ENCODE results near the gene TUSC2.

DNA sequence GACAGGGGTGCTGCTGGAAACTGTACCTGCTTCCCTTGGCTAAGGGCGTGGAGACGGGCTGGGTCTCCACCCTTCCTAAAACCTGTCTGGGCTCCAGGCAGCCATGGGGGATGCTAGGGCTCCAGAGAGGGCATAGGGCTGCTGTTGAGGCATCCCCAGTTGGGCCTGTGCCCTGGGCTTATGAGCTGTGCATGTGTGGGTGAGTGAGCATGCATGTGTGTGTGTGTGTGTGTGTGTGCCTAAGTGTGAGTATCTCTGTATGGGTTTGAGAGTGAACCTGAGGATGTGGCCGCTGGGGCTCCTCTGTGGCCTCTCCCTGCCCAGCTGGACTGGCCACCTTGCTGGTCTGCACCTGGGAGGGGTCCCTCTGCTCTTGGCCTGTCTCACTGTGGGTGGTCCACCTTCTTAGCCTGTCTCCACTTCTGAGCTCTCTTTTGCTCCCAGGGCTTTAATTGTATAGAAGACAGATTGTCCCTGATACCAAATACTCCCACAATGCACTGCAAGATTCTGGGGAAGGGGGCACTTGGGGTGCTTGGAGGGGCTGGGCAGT, 43.2 kb upstream of the TUSC2 start:
- TF ChIP-seq, protein P1, sequence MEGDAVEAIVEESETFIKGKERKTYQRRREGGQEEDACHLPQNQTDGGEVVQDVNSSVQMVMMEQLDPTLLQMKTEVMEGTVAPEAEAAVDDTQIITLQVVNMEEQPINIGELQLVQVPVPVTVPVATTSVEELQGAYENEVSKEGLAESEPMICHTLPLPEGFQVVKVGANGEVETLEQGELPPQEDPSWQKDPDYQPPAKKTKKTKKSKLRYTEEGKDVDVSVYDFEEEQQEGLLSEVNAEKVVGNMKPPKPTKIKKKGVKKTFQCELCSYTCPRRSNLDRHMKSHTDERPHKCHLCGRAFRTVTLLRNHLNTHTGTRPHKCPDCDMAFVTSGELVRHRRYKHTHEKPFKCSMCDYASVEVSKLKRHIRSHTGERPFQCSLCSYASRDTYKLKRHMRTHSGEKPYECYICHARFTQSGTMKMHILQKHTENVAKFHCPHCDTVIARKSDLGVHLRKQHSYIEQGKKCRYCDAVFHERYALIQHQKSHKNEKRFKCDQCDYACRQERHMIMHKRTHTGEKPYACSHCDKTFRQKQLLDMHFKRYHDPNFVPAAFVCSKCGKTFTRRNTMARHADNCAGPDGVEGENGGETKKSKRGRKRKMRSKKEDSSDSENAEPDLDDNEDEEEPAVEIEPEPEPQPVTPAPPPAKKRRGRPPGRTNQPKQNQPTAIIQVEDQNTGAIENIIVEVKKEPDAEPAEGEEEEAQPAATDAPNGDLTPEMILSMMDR (IDR thresholded peaks at IDR 0.05; ENCODE audit: insufficient read depth, low read length, poor library complexity, severe bottlenecking): no peak
- TF ChIP-seq EZH2phosphoT487 (conservative IDR thresholded peaks at IDR 0.05; ENCODE audit: low read length): no peak

Data from SU-DHL-6 (cell line).